Right ventricle myocardium superior (tissue), 1 donor: ENCODE measurements around the gene LMNA. TPM values are rescaled to one million over a fixed set of nuclear protein-coding genes. Genes with fewer than 3 reads are reported as not detected.
A peak's percentile ranks its signal among the peaks of the same experiment; 100 is the strongest.
"Not testable (repeated sequence)": the region's sequence is repeated elsewhere in the genome, so short reads cannot be mapped to it uniquely, and the experiment has no call there.

ENCODE experiments used
- ATAC-seq: fragments of 200-7000 bp; cut with Tn5 transposase; one replicate; pipeline ENCODE4 v1.9.1; 2020; ENCODE audit warnings: mild to moderate bottlenecking; ENCODE audit not compliant: poor library complexity
- DNase-seq: peaks from one replicate; pipeline ENCODE4 v3.0.0-alpha.2; 2020
- intact Hi-C: fragments of 100-400 bp; cut with DNase I; formaldehyde crosslinking; loops from one replicate; pipeline ENCODE4 v1.11.2; 2022
- long read RNA-seq: library from polyadenylated mRNA; unstranded; transcript quantifications from one replicate; pipeline ENCODE4 v2.0.0, GENCODE V29; 2021
- total RNA-seq: library from RNA; stranded (reverse); fragmentation: NEBNext Ultra II Directional; extraction: Animal tissue kit (Norgen Biotek cat#: 25700); gene quantifications from one replicate; pipeline ENCODE4 v1.2.1, GENCODE V29; 2021
- donor health status: DM: no; HTN: yes; CAD: no; lungs with severe emphysema.

LMNA gene
- 270 TPM for total RNA-seq
- long read RNA-seq, transcript LMNA-206 (12 exons, 3,190 nt) = major isoform, 317 of 837 reads
- long read RNA-seq, transcript LMNA-201 (11 exons, 3,137 nt) = minor isoform, 7 of 837 reads
- long read RNA-seq, partial matches to known transcripts = 489 of 837 reads
- long read RNA-seq, other reads (novel, unspliced or antisense) = 22 of 837 reads

- peak; percentile 90 for ATAC-seq
- intact Hi-C loops = no loop called here
- peak; percentile 96 for DNase-seq
Measured at GRCh38 chr1:156114101-156114918, at the start of gene LMNA. Gene LMNA, plus strand, starts transcription at chr1:156114711. Its CDS starts 208 bp downstream, at chr1:156114919.

DNA sequence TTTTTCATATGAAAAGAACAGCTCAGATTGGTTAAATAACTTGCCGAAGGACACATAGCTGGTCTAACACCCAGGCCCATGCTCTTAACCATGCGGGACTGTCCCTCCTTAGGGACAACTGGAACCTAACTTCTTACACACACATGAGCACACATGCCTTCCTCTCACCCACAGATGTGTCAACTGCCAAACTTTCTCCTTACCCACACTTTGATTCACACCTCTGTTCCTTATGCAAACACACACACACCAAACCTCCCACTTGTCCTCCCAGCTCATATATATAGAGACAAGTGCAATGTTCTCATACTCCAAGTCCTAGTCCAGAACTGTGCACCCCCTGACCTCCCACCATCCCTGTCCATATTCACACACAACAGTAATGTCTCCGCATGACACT is 49.3 kb upstream of the LMNA start:
- intact Hi-C loops = no loop called here
- ATAC-seq (no peak), DNase-seq (no peak)

GRCh38 chr1:156065871-156066270 is 48.6 kb upstream of the LMNA start:
- intact Hi-C loops = no loop called here
- DNase-seq = no peak
- no peak for ATAC-seq

DNA sequence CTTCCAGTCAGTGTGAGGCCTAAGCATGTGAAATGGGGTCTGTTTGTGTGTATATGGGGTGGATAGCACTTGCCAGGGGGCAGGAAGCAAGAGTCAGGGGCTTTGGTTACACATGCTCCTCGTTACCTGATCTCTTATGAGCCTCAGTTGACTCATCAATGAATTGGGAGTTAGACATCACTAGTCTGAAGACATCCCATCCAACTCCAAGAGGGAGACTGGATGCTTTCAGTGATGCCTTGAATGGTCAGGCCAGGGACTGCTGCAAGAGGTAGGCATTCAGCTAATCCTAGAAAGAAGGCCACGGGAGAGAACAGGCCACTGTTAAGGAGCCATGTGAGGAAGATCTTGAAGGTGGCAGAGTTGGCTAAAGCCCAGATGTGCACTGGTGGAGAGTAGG is 47.2 kb upstream of the LMNA start:
- no peak for DNase-seq
- ATAC-seq = no peak
- intact Hi-C loops = no loop called here

DNA sequence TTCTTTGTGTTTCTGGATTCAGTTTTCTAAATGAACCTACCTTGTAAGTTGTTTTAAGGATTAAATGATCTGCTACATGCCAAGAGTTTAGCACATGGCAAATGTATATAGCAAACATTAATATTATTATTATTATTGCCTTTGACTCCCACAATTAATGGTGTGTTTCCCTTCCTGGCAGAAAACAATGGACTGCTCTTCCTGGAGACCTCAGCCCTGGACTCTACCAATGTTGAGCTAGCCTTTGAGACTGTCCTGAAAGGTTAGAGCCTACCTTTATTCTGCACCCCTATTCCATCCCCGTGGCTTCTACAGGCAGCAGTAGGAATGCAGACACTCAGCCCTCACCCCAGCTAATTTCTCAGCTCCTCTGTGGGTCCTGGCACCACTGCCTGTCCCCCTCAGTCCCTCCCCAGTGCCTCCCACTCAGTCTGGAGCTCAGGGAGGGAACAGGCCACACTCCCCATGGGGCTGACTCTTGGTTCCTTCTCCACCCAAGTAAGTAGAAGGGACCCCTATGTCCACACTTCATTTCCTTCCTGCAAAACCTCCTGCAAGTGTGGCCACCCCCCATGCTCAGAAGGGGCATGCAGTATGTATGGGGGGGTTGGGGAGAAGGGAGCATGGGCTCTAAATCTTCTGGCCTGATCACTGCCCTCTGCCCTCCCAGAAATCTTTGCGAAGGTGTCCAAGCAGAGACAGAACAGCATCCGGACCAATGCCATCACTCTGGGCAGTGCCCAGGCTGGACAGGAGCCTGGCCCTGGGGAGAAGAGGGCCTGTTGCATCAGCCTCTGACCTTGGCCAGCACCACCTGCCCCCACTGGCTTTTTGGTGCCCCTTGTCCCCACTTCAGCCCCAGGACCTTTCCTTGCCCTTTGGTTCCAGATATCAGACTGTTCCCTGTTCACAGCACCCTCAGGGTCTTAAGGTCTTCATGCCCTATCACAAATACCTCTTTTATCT is 44.7 kb upstream of the LMNA start:
- ATAC-seq (no peak), DNase-seq (no peak)

DNA sequence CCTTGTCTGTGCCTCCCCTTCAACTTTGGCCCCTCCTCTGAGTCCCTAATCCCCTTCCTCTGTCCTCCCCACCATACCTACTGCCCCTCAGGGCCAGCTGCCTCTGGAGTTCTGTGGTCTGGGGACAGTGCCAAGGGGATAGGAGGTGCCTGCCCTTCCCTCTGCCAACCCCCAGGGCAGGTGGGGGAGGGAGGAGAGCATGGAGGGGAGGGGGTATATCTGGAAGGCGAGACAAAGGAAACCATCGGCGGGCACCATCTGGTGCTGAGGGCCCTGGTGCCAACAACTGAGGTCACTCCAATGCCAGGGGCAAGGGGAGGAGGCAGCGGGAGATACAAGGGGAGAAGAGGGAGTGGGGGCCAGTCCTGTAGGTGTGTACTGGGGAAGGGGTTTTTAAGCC is 44.0 kb upstream of the LMNA start:
- DNase-seq = no peak
- intact Hi-C loops = no loop called here

More for the DNA sequence above, 44.7 kb upstream of the LMNA start:
- intact Hi-C loops = no loop called here

GRCh38 chr1:156071332-156071816 is 43.1 kb upstream of the LMNA start:
- intact Hi-C loops, ATAC-seq, DNase-seq: not testable (repeated sequence)

More for the DNA sequence above, 44.0 kb upstream of the LMNA start:
- ATAC-seq = no peak

GRCh38 chr1:156072251-156072650 is 42.3 kb upstream of the LMNA start:
- intact Hi-C loops = no loop called here
- DNase-seq = no peak
- no peak for ATAC-seq

- ATAC-seq (no peak), DNase-seq (no peak)
- intact Hi-C loops = no loop called here
Measured at GRCh38 chr1:156073110-156073687, 41.3 kb upstream of the LMNA start.

DNA sequence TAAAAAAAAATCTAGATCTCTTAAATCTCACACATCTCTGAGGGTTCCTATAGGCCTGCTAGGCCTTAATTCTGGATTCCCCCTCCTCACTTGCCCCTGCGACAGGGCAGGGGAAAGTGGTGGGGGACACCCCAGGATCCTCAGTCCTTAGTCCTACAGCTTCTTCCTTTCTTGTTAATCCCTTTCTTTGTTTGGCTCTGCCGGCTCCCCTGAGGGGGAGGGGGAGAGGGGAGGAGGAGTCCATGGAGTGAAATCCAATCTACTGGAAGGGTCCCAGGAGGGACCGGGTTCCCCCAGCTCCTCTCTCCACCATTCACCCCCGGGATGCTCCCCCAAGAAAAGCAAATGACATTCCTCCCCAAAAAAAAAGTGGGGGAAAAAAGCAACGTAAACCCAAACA is 40.8 kb upstream of the LMNA start:
- intact Hi-C loops = no loop called here
- DNase-seq = peak; percentile 2
- no peak for ATAC-seq

DNA sequence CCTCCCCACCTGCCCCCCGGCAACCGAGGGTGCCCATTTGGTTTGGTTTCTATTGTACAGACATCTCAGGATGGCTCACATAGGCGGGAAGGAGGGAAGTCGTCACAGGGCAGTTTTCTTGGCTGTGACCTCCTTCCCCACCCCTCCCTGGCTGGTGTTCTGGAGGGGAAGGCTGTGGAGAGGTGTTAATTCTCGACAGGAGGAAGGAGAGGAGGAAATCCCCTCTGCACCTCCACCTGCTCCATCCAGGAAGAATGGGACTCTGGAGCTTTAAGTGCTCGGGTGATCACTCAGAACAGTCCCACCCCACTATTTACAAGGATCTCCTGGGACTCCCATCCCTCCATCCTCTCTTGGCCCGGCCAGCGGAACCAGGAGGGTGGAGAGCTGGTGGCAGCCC is 39.9 kb upstream of the LMNA start:
- ATAC-seq (no peak), DNase-seq (no peak)
- intact Hi-C loops = no loop called here

- intact Hi-C loops = no loop called here
- ATAC-seq (peak; percentile 38), DNase-seq (no peak)
Measured at GRCh38 chr1:156075162-156075561, 39.3 kb upstream of the LMNA start.

DNA sequence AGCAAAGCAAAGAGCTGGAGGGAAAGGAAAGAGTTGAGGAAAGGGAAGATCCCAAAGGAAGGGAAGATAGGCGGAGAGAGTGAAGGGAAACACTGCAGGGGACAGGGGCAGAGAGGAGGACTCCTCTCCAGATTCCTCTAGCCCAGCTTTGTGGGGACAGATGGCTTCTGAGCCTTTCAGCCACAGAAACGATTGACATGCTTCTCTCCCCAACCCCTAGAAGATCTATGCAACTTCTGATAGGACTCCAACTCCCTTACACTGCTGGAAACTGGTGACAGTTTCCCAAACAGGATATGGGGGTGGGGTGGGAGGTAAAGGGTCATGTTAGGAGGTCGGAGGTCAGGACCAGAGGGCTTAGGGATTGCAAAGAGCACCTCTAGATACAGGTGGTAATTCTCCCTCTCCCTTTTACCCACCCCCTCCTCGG is 38.7 kb upstream of the LMNA start:
- ATAC-seq = no peak
- intact Hi-C loops = no loop called here
- DNase-seq = no peak

GRCh38 chr1:156076609-156077429 is 37.7 kb upstream of the LMNA start:
- intact Hi-C loops = no loop called here
- DNase-seq (peak; percentile 55), ATAC-seq (peak; percentile 60)

GRCh38 chr1:156077430-156077760 is 37.1 kb upstream of the LMNA start:
- intact Hi-C loops = no loop called here
- no peak for ATAC-seq
- no peak for DNase-seq

DNA sequence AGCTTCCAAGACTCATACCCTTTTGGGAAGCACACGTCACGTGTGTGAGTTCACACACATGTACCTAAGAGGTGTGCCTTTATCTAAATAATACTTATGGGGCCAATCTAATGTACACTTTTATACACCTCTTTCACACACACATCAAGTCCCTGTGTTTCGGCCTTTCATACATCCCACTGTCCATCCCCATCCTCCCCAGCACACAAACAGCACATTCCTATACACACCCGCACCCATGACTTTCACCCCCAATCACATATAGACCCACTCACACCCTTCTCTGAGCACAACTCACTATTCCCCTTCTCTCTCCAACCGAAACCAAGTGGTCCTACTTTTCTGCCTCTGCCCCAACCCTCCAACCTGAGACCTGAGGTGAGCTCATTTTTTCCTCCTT is 35.8 kb upstream of the LMNA start:
- intact Hi-C loops = no loop called here
- ATAC-seq (no peak), DNase-seq (no peak)

DNA sequence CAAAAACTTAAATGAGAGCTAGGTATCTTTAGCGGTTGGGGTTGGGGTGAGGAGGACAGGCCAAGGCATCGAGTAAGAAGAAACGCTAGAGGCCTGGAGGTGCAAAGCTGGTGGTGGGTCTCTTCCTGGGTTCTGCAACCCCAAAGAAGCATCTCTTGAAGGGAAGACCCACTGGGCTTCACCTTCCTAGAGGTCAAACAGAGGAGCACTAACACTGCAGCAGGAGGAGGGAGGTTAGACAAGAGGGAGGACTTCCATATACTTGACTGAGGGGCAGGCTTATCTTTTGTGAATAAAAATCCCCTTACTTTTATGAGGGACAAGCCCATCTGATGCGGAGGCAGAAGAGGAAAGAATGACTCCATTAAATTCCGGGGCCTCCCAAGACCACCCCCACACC is 34.7 kb upstream of the LMNA start:
- ATAC-seq (no peak), DNase-seq (no peak)
- intact Hi-C loops = no loop called here

DNA sequence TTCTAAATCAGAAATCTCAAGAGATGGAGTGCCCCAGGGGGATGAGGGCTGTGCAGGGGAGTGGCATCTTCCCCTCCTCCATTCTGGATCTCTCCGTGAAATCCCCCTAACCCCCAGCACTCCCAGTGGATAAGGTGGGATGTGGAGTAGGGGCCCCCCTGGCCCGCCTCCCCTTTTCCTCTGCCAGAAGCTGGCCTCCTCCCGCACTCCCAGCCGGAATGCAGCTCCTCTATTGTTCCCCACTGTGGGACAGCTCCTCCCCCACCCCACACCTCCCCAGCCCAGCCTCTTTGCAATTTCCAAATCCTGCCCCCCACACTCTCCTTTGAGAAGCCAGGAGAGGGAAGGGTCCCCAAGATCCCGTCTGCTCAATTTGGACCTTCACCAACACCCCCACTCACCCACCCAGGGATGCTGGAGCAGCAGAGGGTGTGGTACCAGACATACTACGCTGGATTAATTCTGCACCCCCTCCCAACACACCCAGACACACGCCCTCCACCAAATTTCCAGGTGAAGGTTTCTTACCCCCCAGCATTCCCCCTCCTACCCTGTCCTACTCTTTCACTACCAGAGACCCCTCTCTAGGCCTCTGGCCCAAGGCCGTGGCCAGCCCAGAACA is 34.2 kb upstream of the LMNA start:
- no peak for ATAC-seq
- intact Hi-C loops = no loop called here
- no peak for DNase-seq
